Erythroblast (primary cell): ENCODE data around the gene BMP7.

Experiments used
- GATA1 ChIP-seq: IDR thresholded peaks from 2 replicates; pipeline ENCODE4 v1.6.1; 2011; ENCODE audit warnings: low read depth, mild to moderate bottlenecking, control low read depth, low read length, moderate library complexity
- POLR2A ChIP-seq: IDR thresholded peaks from 2 replicates; pipeline ENCODE4 v1.6.1; 2011; ENCODE audit warnings: mild to moderate bottlenecking, low read length

- TF ChIP-seq POLR2A (no peak), GATA1 (no peak)
These were observed 98.3 kb downstream of the BMP7 start for GRCh38 chr20:57167971-57168701.
